IPS DF 4.7 (cell line): ENCODE data around the gene NCOA7.

ENCODE experiments used
- DNase-seq: peaks from one replicate; pipeline ENCODE4 v3.0.0-alpha.2; 2013; ENCODE audit warnings: low spot score; ENCODE audit errors: extremely low read depth

NCOA7 gene

GRCh38 chr6:125812394-125813292 lies 21.9 kb downstream of the NCOA7 start:
- no peak for DNase-seq

- DNase-seq = no peak
Measured at GRCh38 chr6:125814481-125814880, 23.7 kb downstream of the NCOA7 start.

DNA sequence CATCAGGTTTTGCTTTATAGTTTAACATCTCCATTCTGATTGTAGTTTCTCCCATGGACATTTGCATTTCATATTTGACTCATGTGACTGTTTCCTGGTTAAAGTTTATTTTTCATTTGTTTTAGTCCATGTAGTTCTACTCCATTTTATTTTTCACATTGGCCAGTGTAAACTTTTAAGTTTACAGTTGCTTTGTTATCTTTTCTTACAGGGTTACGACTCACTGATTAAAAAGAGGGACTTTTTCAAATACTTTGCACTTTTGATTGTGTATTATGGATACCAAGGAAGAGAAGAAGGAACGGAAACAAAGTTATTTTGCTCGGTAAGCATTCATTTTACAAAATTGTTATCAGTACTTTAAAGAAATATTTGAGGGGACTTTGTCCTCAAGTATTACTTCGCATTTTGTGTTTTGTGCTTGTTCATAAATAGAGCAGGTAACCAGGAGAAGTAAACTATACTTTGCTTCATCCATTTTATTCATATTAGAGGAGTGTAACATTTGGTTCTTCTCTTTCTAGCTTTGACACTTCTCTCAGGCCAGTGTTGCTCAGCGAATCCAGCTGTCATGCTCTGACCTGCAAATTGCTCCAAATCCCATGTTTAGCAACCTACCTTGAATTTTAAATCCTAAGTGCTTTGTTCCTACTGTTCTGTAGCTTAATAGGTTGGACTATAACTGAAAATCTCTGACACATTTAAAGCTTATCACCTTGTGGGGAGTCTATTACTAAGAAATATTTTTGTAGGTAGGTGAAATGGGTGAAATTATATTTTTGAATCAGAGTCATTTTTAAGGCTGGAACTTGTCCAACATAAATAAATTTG lies 24.5 kb downstream of the NCOA7 start:
- no peak for DNase-seq

DNA sequence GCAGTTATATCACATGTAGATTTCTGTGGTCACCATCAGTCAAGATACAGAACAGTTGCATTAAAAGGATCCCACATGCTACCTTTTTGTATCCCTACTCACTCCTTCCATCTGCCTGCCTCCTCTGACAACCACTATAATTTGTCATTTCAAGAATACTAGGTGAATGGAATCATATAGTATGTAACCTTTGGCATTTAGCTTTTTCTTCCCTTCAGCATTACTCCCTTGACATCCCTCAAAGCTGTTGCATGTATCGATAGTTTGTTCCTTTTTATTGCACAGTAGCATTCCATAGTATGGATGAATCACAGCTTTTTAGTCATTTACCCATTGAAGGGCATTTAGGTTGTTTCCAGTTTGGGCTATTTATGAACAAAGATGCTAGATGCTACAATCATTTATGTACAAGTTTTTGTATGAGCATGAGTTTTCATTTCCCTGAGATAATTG lies 26.1 kb downstream of the NCOA7 start:
- no peak for DNase-seq

- no peak for DNase-seq
Measured at GRCh38 chr6:125818225-125818657, 27.5 kb downstream of the NCOA7 start.

GRCh38 chr6:125818772-125819260 lies 28.1 kb downstream of the NCOA7 start:
- no peak for DNase-seq

DNA sequence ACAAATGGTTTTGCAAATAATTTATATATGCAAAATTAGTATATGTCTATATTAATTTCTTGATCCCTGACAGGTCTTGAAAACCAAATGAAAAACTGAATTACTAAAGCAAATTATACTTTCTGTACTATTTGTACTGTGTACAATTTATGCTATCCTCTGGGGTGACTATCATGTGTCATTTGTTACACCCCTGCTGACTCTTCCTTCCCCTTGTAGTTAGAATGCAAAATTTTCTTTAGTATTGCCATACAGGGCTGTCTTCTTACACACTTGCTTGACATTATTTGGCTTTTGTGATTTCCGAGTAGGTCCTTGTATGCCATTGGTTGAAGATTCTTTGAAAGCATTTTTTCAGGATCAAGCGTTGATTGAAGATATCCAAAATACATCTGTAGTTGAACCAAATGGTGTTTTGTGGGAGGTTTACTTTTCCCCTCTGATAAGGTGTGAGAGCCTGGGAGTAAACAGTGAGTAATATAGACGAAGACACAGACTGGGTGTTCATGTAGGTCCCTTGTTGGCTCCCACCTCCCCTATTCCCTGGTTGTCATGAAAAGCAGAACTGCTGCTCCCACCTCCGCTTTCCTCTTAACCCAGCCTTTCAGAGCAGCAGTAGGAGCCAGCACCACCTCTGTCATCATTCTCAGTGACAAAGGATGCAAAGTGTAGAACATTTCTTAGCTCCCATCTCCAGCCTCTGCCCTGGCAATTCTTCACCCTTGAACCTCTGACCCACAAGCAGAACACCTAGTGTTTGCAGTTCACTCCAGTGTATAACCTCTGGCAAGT lies 29.0 kb downstream of the NCOA7 start:
- no peak for DNase-seq

DNA sequence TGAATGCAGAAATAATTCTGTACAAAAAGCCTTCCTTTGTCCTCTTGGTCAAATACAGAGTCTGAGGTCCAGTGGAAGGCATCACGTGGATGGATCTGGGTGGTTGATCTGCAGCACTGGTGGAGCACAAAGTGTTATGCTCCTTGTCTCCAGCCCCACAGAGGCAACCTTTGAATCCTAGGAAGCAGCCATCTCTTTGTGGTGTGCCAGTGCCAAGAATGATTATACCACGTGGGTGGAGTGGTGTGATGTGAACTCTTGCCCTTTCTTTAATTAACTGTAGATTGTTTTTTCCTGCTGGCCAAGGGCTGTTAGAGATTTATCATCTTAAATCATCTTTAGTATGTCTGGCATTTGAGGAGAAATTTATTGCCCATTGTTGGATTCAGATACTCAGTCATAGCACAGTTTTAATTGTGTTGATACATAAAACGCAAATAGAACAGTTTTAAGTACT lies 31.1 kb downstream of the NCOA7 start:
- DNase-seq = no peak

GRCh38 chr6:125823180-125823579 lies 32.4 kb downstream of the NCOA7 start:
- DNase-seq = no peak

GRCh38 chr6:125824946-125825771 lies 34.4 kb downstream of the NCOA7 start:
- no peak for DNase-seq

DNA sequence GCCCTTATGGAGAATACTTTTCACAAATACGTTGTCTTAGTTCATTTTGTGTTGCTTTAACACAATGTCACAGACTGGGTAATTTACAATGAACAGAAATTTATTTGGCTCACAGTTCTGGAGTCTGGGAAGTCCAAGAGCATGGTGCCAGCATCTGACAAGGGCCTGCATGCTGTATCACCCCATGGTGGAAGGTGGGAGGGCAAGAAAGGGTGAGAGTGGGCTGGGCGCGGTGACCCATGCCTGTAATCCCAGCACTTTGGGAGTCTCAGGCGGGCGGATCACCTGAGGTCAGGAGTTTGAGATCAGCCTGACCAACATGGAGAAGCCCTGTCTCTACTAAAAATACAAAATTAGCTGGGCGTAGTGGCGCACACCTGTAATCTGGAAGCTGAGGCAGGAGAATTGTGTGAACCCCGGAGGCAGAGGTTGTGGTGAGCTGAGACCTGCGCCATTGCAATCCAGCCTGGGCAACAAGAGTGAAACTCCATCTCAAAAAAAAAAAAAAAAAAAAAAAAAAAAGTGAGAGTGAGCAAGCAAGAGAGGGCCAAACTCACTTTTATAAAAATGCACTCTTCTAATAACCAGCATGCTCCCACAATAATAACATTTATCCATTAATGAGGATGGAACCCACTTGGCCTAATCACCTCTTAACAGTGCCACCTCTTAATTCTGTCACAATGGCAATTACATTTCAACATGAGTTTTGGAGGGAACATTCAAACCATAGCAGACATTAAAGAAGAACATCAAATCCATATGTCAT lies 36.1 kb downstream of the NCOA7 start:
- no peak for DNase-seq

- no peak for DNase-seq
Measured at GRCh38 chr6:125827788-125828320, 37.1 kb downstream of the NCOA7 start.

- no peak for DNase-seq
Measured at GRCh38 chr6:125828476-125829039, 37.8 kb downstream of the NCOA7 start.

DNA sequence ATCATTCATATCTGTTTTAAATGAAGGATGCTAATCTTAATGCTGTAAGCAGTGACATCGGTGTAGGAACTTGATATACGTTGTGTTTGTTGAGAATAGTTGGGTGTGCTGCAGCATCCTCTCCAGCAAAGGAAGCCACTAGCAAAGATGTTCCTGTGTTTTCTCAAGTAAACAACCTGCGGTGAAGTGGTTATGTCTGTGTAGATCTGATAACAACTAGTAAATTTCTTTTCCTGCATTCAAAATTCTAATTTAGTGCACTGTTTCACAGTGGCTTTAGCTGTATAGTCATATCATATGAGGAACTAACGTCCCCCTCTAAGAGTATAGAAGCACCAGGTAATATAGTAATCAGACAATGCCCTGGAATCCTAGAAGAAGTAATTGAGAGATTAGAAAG lies 38.7 kb downstream of the NCOA7 start:
- DNase-seq = no peak

- no peak for DNase-seq
Measured at GRCh38 chr6:125831659-125832058, 40.9 kb downstream of the NCOA7 start.

DNA sequence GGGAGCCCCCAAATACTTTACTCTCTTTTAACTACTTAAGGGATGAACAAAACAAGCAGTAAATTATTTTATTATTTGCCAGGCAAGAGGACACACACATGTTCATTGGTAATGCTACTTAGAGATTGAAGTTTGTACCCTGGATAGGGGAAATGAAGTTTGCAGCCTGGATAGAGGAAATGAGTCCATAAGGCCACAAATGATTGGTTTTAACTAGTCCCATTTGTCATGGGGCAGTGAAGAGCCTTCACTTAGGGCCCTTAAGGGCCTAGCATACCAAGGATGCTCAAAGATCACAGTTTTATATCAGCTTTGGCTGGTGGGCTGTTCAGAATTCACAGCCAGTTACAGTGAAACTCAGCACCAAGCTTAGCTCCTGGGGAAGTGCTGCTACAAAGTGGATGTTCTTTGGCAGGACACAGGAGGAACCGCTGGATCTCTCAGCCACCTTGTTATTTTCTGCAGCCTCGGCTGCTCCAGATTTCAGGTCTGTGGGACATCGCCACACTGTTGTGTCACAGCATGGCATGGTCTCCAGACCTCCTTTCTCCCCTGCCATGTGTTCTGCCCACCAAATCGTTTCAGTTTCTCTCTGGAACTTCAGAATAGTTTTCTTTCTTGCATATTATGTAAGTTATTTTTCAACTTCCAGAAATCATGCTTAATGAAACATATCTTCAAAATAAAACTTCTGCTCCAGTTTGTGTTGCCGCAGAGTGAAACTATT lies 41.8 kb downstream of the NCOA7 start:
- no peak for DNase-seq

DNA sequence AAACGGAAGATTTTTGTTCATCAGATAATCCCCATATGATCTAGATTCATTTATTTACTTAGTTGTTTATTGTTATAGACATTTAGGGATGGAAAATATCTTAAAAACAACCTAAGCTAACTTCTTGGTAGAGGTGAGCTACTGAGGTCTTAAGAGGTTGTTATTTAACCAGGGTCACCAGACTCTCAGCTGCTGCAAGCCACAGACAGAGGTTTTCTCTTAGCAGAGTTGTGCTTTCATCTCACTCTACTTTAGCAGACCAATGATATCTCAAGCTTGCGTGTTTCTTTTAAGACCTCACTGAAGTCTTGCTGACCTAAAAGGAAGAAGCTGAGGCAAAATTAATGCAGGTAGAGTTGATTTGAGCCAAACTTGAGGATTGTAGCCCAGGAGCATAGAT lies 43.6 kb downstream of the NCOA7 start:
- no peak for DNase-seq

GRCh38 chr6:125835221-125835744 lies 44.5 kb downstream of the NCOA7 start:
- DNase-seq = no peak
